PC-3 (cell line): Measurements from ENCODE around the gene ANGPTL4. TPM values are rescaled to one million over a fixed set of nuclear protein-coding genes. Genes with fewer than 3 reads are reported as not detected.

Experiments used
- ATAC-seq: fragments of 200-7000 bp; cut with Tn5 transposase; 2 replicates; pipeline ENCODE4 v1.9.1; 2020; ENCODE audit warnings: mild to moderate bottlenecking, moderate library complexity
- BruUV-seq: library from RNA; stranded (reverse); fragments of 400-500 nt; replicated peaks from 2 replicates; lab custom pipeline; 2021; lab: Mats Ljungman, UMichigan
- CTCF ChIA-PET: fragments of 300-600 bp; sonication (Branson Sonifier 250); formaldehyde crosslinking; loops from one replicate; lab custom pipeline; 2022; ENCODE audit warnings: antibody characterized with exemption; lab: Charles Lee
- POLR2A ChIA-PET: fragments of 300-600 bp; sonication (Branson Sonifier 250); formaldehyde crosslinking; loops from one replicate; lab custom pipeline; 2022; ENCODE audit warnings: antibody characterized with exemption; ENCODE audit not compliant: unreplicated experiment; lab: Charles Lee
- DNase-seq: peaks from one replicate; pipeline ENCODE4 v3.0.0-alpha.2; 2015
- H2AFZ ChIP-seq: fragments of 300-600 bp; sonication (generic); 2 replicates; pipeline ENCODE4 v1.6.0; 2016; ENCODE audit warnings: antibody characterized with exemption, low read length
- H3F3A ChIP-seq: fragments of 300-600 bp; sonication (generic); one replicate; pipeline ENCODE4 v1.6.0; 2017; ENCODE audit warnings: antibody characterized with exemption, low read length, control low read depth, mild to moderate bottlenecking; ENCODE audit not compliant: unreplicated experiment
- H3K27ac ChIP-seq: fragments of 300-600 bp; sonication (generic); 2 replicates; pipeline ENCODE4 v1.5.1; 2016; ENCODE audit warnings: mild to moderate bottlenecking, low read length
- H3K27me3 ChIP-seq: fragments of 300-600 bp; sonication (generic); 2 replicates; pipeline ENCODE4 v1.6.1; 2016; ENCODE audit warnings: low read length, mixed read lengths
- H3K36me3 ChIP-seq: fragments of 300-600 bp; sonication (generic); 2 replicates; pipeline ENCODE4 v1.6.1; 2016; ENCODE audit warnings: low read depth, mixed run types, low read length, mixed read lengths
- H3K4me1 ChIP-seq: fragments of 300-600 bp; sonication (generic); 2 replicates; pipeline ENCODE4 v1.5.1; 2016; ENCODE audit warnings: low read length; ENCODE audit not compliant: insufficient read depth
- H3K4me2 ChIP-seq: fragments of 300-600 bp; sonication (generic); 2 replicates; pipeline ENCODE4 v1.6.0; 2016; ENCODE audit warnings: low read length
- H3K4me3 ChIP-seq: fragments of 300-600 bp; sonication (generic); 2 replicates; pipeline ENCODE4 v1.5.1; 2016; ENCODE audit warnings: mild to moderate bottlenecking, low read length, mixed read lengths
- H3K79me2 ChIP-seq: fragments of 300-600 bp; sonication (generic); 2 replicates; pipeline ENCODE4 v1.6.1; 2017; ENCODE audit warnings: low read length, mixed read lengths
- H3K9ac ChIP-seq: fragments of 300-600 bp; sonication (generic); 2 replicates; pipeline ENCODE4 v1.6.0; 2016; ENCODE audit warnings: mild to moderate bottlenecking, low read length
- H3K9me2 ChIP-seq: fragments of 300-600 bp; sonication (generic); replicated peaks from 2 replicates; pipeline ENCODE4 v1.6.1; 2016; ENCODE audit warnings: mixed run types, low read length, mixed read lengths
- H3K9me3 ChIP-seq: fragments of 300-600 bp; sonication (generic); 2 replicates; pipeline ENCODE4 v1.6.1; 2016; ENCODE audit warnings: low read length, mixed read lengths
- H4K20me1 ChIP-seq: fragments of 300-600 bp; sonication (generic); 2 replicates; pipeline ENCODE4 v1.6.1; 2016; ENCODE audit warnings: low read length, mixed read lengths
- EZH2 ChIP-seq: fragments of 300-600 bp; sonication (generic); IDR thresholded peaks from one replicate; pipeline ENCODE4 v1.6.1; 2017; ENCODE audit warnings: antibody characterized with exemption, mild to moderate bottlenecking, low read length; ENCODE audit not compliant: unreplicated experiment
- EZH2phosphoT487 ChIP-seq: fragments of 300-600 bp; sonication (generic); IDR thresholded peaks from 2 replicates; pipeline ENCODE4 v1.6.1; 2018; ENCODE audit warnings: mild to moderate bottlenecking, antibody characterized with exemption, low read length, borderline replicate concordance
- intact Hi-C: fragments of 100-400 bp; cut with micrococcal nuclease; formaldehyde crosslinking; loops from 2 replicates; pipeline ENCODE4 v1.9.0; 2023
- total RNA-seq: library from RNA; depleted of rRNA; stranded (reverse); fragments of >200 nt; gene quantifications from 2 replicates; pipeline ENCODE4 v1.2.3, GENCODE V29; 2014
- TF ChIP-seq, protein P1 (sequence below): fragments of 300-600 bp; sonication (generic); conservative IDR thresholded peaks from 2 replicates; pipeline ENCODE4 v1.5.1; 2017; ENCODE audit warnings: antibody characterized with exemption, low read depth, mild to moderate bottlenecking, low read length

Gene ANGPTL4
- total RNA-seq, 1 experiment from 2014 or later: 6.7 TPM

DNA sequence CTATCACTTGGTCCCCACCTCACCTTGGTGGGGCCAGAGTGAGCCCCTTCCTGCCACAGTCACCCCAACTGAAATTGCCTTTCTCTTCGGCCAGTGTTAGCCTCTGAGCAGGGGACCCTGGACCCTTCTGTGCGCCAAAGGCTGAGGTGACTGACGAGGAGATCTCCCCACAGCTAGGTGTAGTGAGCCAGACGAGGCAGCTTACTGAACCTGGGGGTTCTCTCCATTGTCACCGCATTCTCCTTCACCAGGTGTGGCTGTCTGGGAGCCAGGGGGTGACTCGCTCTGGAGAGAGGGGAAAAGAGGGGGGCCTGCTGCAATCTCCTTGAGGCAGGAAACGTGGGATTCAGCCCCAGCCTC, 41.3 kb upstream of the ANGPTL4 start:
- H3K9ac ChIP-seq: peak overlapping the region; percentile 99
- CTCF ChIA-PET: interaction anchor here (0.6 kb wide), 1 partner anchor 25 kb away, joined by 4 read pairs; no protein-coding TSS in a partner anchor
- no peaks in the 10 kb centered on the region for H3K27me3 ChIP-seq
- TF ChIP-seq, protein P1, sequence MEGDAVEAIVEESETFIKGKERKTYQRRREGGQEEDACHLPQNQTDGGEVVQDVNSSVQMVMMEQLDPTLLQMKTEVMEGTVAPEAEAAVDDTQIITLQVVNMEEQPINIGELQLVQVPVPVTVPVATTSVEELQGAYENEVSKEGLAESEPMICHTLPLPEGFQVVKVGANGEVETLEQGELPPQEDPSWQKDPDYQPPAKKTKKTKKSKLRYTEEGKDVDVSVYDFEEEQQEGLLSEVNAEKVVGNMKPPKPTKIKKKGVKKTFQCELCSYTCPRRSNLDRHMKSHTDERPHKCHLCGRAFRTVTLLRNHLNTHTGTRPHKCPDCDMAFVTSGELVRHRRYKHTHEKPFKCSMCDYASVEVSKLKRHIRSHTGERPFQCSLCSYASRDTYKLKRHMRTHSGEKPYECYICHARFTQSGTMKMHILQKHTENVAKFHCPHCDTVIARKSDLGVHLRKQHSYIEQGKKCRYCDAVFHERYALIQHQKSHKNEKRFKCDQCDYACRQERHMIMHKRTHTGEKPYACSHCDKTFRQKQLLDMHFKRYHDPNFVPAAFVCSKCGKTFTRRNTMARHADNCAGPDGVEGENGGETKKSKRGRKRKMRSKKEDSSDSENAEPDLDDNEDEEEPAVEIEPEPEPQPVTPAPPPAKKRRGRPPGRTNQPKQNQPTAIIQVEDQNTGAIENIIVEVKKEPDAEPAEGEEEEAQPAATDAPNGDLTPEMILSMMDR: no peak
- TF ChIP-seq EZH2phosphoT487: no peak
- TF ChIP-seq EZH2: no peak
- no TSS peak for BruUV-seq
- peaks cover 21% of the 10 kb centered on the region for H3K36me3 ChIP-seq
- no peaks in the 10 kb centered on the region for H3K9me2 ChIP-seq
- no peak for ATAC-seq
- H3K4me2 ChIP-seq: peak overlapping the region; percentile 96
- peak overlapping the region; percentile 99 for H3K4me3 ChIP-seq
- no peak overlapping the region for H3K27ac ChIP-seq
- POLR2A ChIA-PET: no interaction called here
- H3K79me2 ChIP-seq: peaks cover 43% of the 10 kb centered on the region
- intact Hi-C loops: no loop called here
- no peaks in the 10 kb centered on the region for H3F3A ChIP-seq
- peaks cover 22% of the 10 kb centered on the region for H4K20me1 ChIP-seq
- DNase-seq: no peak
- H3K4me1 ChIP-seq: peaks cover 19% of the 10 kb centered on the region
- no peak overlapping the region for H2AFZ ChIP-seq
- H3K9me3 ChIP-seq: no peaks in the 10 kb centered on the region

DNA sequence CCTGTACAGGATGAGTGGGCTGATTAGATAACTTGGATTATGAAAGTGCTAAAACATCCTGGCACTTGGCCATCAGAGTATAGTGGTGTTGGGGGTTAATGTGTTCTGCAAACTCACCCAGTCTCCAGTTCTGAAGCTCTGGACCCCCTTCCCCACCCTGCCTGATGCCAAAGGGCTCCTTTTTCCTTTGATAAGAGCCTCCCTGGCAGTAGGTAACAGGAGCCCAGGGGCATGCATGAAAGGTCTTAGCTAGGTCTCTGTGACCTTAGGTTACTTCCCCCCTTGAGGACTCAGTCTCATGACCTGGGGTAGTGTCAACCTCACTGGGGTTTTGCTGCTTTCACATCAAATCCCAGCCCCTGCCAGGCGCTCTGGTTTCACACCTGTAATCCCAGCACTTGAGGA, 40.2 kb upstream of the ANGPTL4 start:
- Histone ChIP-seq H3F3A (no peaks in the 10 kb centered on the region), H3K9me2 (no peaks in the 10 kb centered on the region), H3K79me2 (peaks cover 43% of the 10 kb centered on the region), H3K36me3 (peaks cover 21% of the 10 kb centered on the region), H3K9ac (no peak overlapping the region), H3K4me2 (no peak overlapping the region; the same call in 1 of the 2 replicates), H3K27me3 (no peaks in the 10 kb centered on the region), H2AFZ (no peak overlapping the region), H3K27ac (no peak overlapping the region), H3K9me3 (no peaks in the 10 kb centered on the region), H3K4me1 (peaks cover 19% of the 10 kb centered on the region), H3K4me3 (peak overlapping the region; percentile 99; the same call in 1 of the 2 replicates), H4K20me1 (peaks cover 22% of the 10 kb centered on the region)
- POLR2A ChIA-PET: no interaction called here
- intact Hi-C loops: no loop called here
- DNase-seq (no peak), ATAC-seq (no peak)
- TF ChIP-seq, protein P1: no peak
- TF ChIP-seq EZH2 (no peak), EZH2phosphoT487 (no peak)
- CTCF ChIA-PET: interaction anchor here (0.5 to 0.6 kb wide), 2 partner anchors 57 to 67 kb away, joined by 3 to 6 read pairs; no protein-coding TSS in a partner anchor
- BruUV-seq: no TSS peak
